Stomach (tissue), 4 donors: ENCODE measurements around the gene B4GALNT3.
"Not testable (repeated sequence)": the region's sequence is repeated elsewhere in the genome, so short reads cannot be mapped to it uniquely, and the experiment has no call there.

Source experiments
- POLR2A ChIP-seq, 4 donors: fragments of 450-650 bp; IDR thresholded peaks; one replicate each; pipeline ENCODE4 v1.6.1; 2016; ENCODE audit warnings: antibody characterized with exemption in 4 of 4, control low read depth in 2 of 4, mild to moderate bottlenecking in 1 of 4, moderate library complexity in 1 of 4
- TF ChIP-seq, protein P1 (sequence below), 7 experiments: fragments of 450-650 bp in 4 of 7; fragments of 200-600 bp in 3 of 7; sonication (generic) in 3 of 7; IDR thresholded peaks; one replicate each; pipeline ENCODE4 v1.5.1; 2016 to 2019; ENCODE audit warnings: antibody characterized with exemption in 7 of 7, control low read depth in 2 of 7, mild to moderate bottlenecking in 1 of 7

DNA sequence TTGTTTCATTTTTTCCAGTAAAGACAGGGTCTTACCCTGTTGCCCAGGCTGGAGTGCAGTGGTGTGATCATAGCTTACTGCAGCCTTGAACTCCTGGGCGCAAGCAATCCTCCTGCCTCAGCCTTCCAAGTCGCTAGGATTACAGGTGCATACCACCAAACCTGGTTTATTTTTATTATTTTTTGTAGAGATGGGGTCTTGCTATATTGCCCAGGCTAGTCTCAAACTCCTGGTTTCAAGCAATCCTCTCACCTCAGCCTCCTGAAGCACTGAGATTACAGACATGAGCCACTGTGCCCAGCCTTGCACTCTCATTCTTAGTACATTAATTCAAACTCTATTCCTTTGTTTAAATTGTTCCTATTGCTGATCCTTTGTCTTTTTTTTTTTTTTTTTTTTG lies 24.0 kb upstream of the B4GALNT3 start:
- TF ChIP-seq, protein P1, sequence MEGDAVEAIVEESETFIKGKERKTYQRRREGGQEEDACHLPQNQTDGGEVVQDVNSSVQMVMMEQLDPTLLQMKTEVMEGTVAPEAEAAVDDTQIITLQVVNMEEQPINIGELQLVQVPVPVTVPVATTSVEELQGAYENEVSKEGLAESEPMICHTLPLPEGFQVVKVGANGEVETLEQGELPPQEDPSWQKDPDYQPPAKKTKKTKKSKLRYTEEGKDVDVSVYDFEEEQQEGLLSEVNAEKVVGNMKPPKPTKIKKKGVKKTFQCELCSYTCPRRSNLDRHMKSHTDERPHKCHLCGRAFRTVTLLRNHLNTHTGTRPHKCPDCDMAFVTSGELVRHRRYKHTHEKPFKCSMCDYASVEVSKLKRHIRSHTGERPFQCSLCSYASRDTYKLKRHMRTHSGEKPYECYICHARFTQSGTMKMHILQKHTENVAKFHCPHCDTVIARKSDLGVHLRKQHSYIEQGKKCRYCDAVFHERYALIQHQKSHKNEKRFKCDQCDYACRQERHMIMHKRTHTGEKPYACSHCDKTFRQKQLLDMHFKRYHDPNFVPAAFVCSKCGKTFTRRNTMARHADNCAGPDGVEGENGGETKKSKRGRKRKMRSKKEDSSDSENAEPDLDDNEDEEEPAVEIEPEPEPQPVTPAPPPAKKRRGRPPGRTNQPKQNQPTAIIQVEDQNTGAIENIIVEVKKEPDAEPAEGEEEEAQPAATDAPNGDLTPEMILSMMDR (IDR thresholded peaks at IDR 0.05) = not testable (repeated sequence)
- not testable (repeated sequence) for TF ChIP-seq POLR2A (IDR thresholded peaks at IDR 0.05)
